ENCODE measurements around the gene ROS1. TPM values are rescaled to one million over a fixed set of nuclear protein-coding genes. Genes with fewer than 3 reads are reported as not detected.
"Not testable (repeated sequence)": the region's sequence is repeated elsewhere in the genome, so short reads cannot be mapped to it uniquely, and the experiment has no call there.

Gene ROS1
- total RNA-seq, 1 donor = 0.18 TPM

- no peak for DNase-seq (ENCODE audit: low read depth)
- H3K4me3 ChIP-seq (ENCODE audit: low read depth, low read length) = no peak overlapping the region
- TF ChIP-seq CTCF (IDR thresholded peaks at IDR 0.05; ENCODE audit: insufficient read depth, low read length) = no peak
Measured at GRCh38 chr6:117373211-117373813, 52.4 kb downstream of the ROS1 start.

GRCh38 chr6:117372289-117372688 is 53.5 kb downstream of the ROS1 start:
- DNase-seq (ENCODE audit: low read depth); H3K4me3 ChIP-seq (ENCODE audit: low read depth, low read length): not testable (repeated sequence)

GRCh38 chr6:117371492-117371891 is 54.2 kb downstream of the ROS1 start:
- TF ChIP-seq CTCF (IDR thresholded peaks at IDR 0.05; ENCODE audit: insufficient read depth, low read length) = no peak
- DNase-seq (ENCODE audit: low read depth) = no peak
- H3K4me3 ChIP-seq (ENCODE audit: low read depth, low read length) = no peak overlapping the region

- DNase-seq (ENCODE audit: low read depth) = no peak
- H3K4me3 ChIP-seq (ENCODE audit: low read depth, low read length) = no peak overlapping the region
- TF ChIP-seq CTCF (IDR thresholded peaks at IDR 0.05; ENCODE audit: insufficient read depth, low read length) = no peak
Measured at GRCh38 chr6:117359581-117359980, 66.2 kb downstream of the ROS1 start.

- no peak for TF ChIP-seq CTCF (IDR thresholded peaks at IDR 0.05; ENCODE audit: insufficient read depth, low read length)
- no peak for DNase-seq (ENCODE audit: low read depth)
- H3K4me3 ChIP-seq (ENCODE audit: low read depth, low read length) = no peak overlapping the region
Measured at GRCh38 chr6:117354671-117355070, 71.1 kb downstream of the ROS1 start.

GRCh38 chr6:117352466-117353081 is 73.2 kb downstream of the ROS1 start:
- peak; percentile 39 for DNase-seq (ENCODE audit: low read depth)
- H3K4me3 ChIP-seq (ENCODE audit: low read depth, low read length) = no peak overlapping the region
- TF ChIP-seq CTCF (IDR thresholded peaks at IDR 0.05; ENCODE audit: insufficient read depth, low read length) = peak; percentile 66

GRCh38 chr6:117351521-117351920 is 74.2 kb downstream of the ROS1 start:
- no peak overlapping the region for H3K4me3 ChIP-seq (ENCODE audit: low read depth, low read length)
- TF ChIP-seq CTCF (IDR thresholded peaks at IDR 0.05; ENCODE audit: insufficient read depth, low read length) = no peak
- DNase-seq (ENCODE audit: low read depth) = no peak
